Measurements from ENCODE around the gene SYNGR4.

The SYNGR4 gene

GRCh38 chr19:48332662-48333466, 31.3 kb upstream of the SYNGR4 start:
- peak; percentile 99 for DNase-seq (ENCODE audit: low read depth)
- peak overlapping the region; percentile 31 for H3K4me3 ChIP-seq (ENCODE audit: control insufficient read depth, low read depth, low read length)
- TF ChIP-seq CTCF (conservative IDR thresholded peaks at IDR 0.05; ENCODE audit: control insufficient read depth, insufficient read depth, low read depth, low read length): no peak

- TF ChIP-seq CTCF (conservative IDR thresholded peaks at IDR 0.05; ENCODE audit: control insufficient read depth, insufficient read depth, low read depth, low read length): peak; percentile 64
- DNase-seq (ENCODE audit: low read depth): peak; percentile 92
- peak overlapping the region; percentile 48 for H3K4me3 ChIP-seq (ENCODE audit: control insufficient read depth, low read depth, low read length)
Observed at GRCh38 chr19:48333467-48334384, 30.4 kb upstream of the SYNGR4 start.

DNA sequence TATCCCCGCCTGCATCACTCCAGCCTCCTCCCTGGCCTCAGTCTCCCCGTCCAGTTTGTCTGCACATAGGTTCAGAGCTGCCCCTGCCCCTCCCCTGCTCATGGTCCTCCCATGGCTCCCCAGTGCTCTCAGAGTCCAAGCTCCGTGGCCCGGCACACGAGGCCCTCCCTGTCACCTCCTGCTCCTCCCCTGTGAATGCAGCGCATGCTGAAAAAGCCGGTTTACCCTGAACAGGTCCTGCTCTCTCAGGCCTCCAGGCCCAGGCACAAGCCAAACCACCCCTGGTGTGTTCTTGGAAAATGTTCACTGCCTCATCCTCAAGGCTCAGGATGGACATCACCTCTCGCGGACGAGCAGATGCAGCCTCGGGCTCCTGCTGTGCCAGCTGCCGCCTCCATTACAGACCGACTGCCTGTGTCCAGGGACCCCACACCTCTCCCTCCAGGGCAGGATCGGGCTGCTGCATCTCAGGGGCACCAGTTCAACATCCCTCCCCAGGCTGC, 25.9 kb upstream of the SYNGR4 start:
- no peak for TF ChIP-seq CTCF (conservative IDR thresholded peaks at IDR 0.05; ENCODE audit: control insufficient read depth, insufficient read depth, low read depth, low read length)
- no peak for DNase-seq (ENCODE audit: low read depth)

GRCh38 chr19:48338802-48339503, 25.2 kb upstream of the SYNGR4 start:
- DNase-seq (ENCODE audit: low read depth): no peak
- no peak for TF ChIP-seq CTCF (conservative IDR thresholded peaks at IDR 0.05; ENCODE audit: control insufficient read depth, insufficient read depth, low read depth, low read length)
- H3K4me3 ChIP-seq (ENCODE audit: control insufficient read depth, low read depth, low read length): no peak overlapping the region

More for the DNA sequence above, 25.9 kb upstream of the SYNGR4 start:
- no peak overlapping the region for H3K4me3 ChIP-seq (ENCODE audit: control insufficient read depth, low read depth, low read length)

DNA sequence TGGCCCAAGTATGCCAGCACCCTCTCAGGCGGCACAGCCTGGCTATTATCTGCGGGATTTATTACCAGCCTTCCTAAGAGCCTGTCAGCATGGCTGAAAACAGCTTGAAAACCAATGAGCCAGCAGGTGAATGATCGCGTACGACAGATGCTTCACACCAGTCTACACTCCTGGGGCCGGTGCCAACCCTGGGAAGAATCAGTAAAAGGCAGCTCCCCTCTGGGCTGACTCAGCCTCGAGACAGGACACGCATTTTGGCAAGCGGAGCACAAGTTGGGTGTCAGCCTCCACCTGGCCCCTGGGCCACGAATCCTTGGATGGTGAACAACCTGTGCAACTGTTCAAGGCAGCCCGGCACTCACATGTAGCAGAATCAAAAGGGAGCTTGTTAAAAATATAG, 23.2 kb upstream of the SYNGR4 start:
- no peak for TF ChIP-seq CTCF (conservative IDR thresholded peaks at IDR 0.05; ENCODE audit: control insufficient read depth, insufficient read depth, low read depth, low read length)
- H3K4me3 ChIP-seq (ENCODE audit: control insufficient read depth, low read depth, low read length): no peak overlapping the region
- DNase-seq (ENCODE audit: low read depth): peak; percentile 59
